Gastroesophageal sphincter (tissue), 4 donors: ENCODE measurements around the gene NCAPD2. TPM values are rescaled to one million over a fixed set of nuclear protein-coding genes. Genes with fewer than 3 reads are reported as not detected.
A peak's percentile ranks its signal among the peaks of the same experiment; 100 is the strongest.
"Not testable (repeated sequence)": the region's sequence is repeated elsewhere in the genome, so short reads cannot be mapped to it uniquely, and the experiment has no call there.

Experiments
- ATAC-seq: fragments of 150-250 bp; one replicate; pipeline ENCODE4 v1.9.1; 2016; ENCODE audit warnings: mild to moderate bottlenecking, moderate library complexity
- H3K27ac ChIP-seq, 4 donors: fragments of 200-600 bp; sonication (generic) in 3 of 4; 1 replicate in 3 of 4; 2 replicates in 1 of 4; pipeline ENCODE4 v1.5.1; 2016 to 2019
- H3K27me3 ChIP-seq: fragments of 200-600 bp; sonication (generic); one replicate; pipeline ENCODE4 v1.5.1; 2019
- H3K36me3 ChIP-seq, 2 donors: fragments of 200-600 bp; sonication (generic); one replicate each; pipeline ENCODE4 v1.5.1; 2019; ENCODE audit warnings: control low read depth in 1 of 2
- H3K4me1 ChIP-seq, 3 donors: fragments of 200-600 bp; sonication (generic); 1 replicate in 2 of 3; 2 replicates in 1 of 3; pipeline ENCODE4 v1.5.1; 2016 to 2019; ENCODE audit warnings: control low read depth in 2 of 3
- H3K4me3 ChIP-seq, 2 donors: fragments of 200-600 bp; sonication (generic); one replicate each; pipeline ENCODE4 v1.5.1; 2019; ENCODE audit warnings: mild to moderate bottlenecking in 1 of 2, moderate library complexity in 1 of 2
- H3K9me3 ChIP-seq, 3 donors: fragments of 200-600 bp; sonication (generic); one replicate each; pipeline ENCODE4 v1.5.1; 2017 to 2019; ENCODE audit warnings: control low read depth in 2 of 3
- EP300 ChIP-seq: sonication (generic); formaldehyde crosslinking; IDR thresholded peaks from one replicate; pipeline ENCODE4 v1.6.1; 2017; ENCODE audit warnings: antibody characterized with exemption, mild to moderate bottlenecking
- POLR2A ChIP-seq, 2 donors: fragments of 450-650 bp; IDR thresholded peaks; one replicate each; pipeline ENCODE4 v1.6.1; 2017; ENCODE audit warnings: antibody characterized with exemption in 2 of 2, mild to moderate bottlenecking in 2 of 2, moderate library complexity in 1 of 2
- POLR2AphosphoS5 ChIP-seq: sonication (generic); formaldehyde crosslinking; IDR thresholded peaks from one replicate; pipeline ENCODE4 v1.6.1; 2017; ENCODE audit warnings: antibody characterized with exemption
- WGBS, 2 donors: methylation state at CpG; one replicate each; pipeline ENCODE4 v1.1.5; 2018; ENCODE audit warnings: low coverage in 1 of 2; 5-methylcytosine and 5-hydroxymethylcytosine counted together
- total RNA-seq, 4 donors: library from RNA; depleted of rRNA; stranded (reverse); fragments of >200 nt; gene quantifications; one replicate each; pipeline ENCODE4 v1.1.0, GENCODE V29; 2016
- TF ChIP-seq, protein P1 (sequence below), 4 experiments: fragments of 200-600 bp in 2 of 4; fragments of 450-650 bp in 2 of 4; sonication (generic) in 1 of 4; IDR thresholded peaks; one replicate each; pipeline ENCODE4 v1.5.1; 2017 to 2019; ENCODE audit warnings: antibody characterized with exemption in 4 of 4, mild to moderate bottlenecking in 2 of 4, moderate library complexity in 2 of 4

Gene NCAPD2
- total RNA-seq, 4 donors from 2014 or later: 21.2 to 28.0 (median 24.8) TPM

DNA sequence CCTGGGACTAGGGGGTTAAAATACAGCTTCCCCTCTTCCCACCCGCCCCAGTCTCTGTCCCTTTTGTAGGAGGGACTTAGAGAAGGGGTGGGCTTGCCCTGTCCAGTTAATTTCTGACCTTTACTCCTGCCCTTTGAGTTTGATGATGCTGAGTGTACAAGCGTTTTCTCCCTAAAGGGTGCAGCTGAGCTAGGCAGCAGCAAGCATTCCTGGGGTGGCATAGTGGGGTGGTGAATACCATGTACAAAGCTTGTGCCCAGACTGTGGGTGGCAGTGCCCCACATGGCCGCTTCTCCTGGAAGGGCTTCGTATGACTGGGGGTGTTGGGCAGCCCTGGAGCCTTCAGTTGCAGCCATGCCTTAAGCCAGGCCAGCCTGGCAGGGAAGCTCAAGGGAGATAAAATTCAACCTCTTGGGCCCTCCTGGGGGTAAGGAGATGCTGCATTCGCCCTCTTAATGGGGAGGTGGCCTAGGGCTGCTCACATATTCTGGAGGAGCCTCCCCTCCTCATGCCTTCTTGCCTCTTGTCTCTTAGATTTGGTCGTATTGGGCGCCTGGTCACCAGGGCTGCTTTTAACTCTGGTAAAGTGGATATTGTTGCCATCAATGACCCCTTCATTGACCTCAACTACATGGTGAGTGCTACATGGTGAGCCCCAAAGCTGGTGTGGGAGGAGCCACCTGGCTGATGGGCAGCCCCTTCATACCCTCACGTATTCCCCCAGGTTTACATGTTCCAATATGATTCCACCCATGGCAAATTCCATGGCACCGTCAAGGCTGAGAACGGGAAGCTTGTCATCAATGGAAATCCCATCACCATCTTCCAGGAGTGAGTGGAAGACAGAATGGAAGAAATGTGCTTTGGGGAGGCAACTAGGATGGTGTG, 42.3 kb downstream of the NCAPD2 start:
- Histone ChIP-seq H3K4me3 (peak overlapping the region; percentile 87 to 100), H3K27me3 (no peaks in the 10 kb centered on the region), H3K27ac (peak overlapping the region; percentile 90 to 99 (median 96)), H3K9me3 (no peaks in the 10 kb centered on the region), H3K36me3 (peaks cover 0 to 46% of the 10 kb centered on the region in 2 donors), H3K4me1 (peaks cover 0 to 85% (median 44%) of the 10 kb centered on the region in 3 donors)
- no peak for ATAC-seq
- 25 to 37% methylated on average over 2 to 5 of the region's 10 CpGs for WGBS, 2 donors
- TF ChIP-seq EP300: no peak
- no peak for TF ChIP-seq POLR2A (IDR thresholded peaks at IDR 0.05)
- TF ChIP-seq, protein P1, sequence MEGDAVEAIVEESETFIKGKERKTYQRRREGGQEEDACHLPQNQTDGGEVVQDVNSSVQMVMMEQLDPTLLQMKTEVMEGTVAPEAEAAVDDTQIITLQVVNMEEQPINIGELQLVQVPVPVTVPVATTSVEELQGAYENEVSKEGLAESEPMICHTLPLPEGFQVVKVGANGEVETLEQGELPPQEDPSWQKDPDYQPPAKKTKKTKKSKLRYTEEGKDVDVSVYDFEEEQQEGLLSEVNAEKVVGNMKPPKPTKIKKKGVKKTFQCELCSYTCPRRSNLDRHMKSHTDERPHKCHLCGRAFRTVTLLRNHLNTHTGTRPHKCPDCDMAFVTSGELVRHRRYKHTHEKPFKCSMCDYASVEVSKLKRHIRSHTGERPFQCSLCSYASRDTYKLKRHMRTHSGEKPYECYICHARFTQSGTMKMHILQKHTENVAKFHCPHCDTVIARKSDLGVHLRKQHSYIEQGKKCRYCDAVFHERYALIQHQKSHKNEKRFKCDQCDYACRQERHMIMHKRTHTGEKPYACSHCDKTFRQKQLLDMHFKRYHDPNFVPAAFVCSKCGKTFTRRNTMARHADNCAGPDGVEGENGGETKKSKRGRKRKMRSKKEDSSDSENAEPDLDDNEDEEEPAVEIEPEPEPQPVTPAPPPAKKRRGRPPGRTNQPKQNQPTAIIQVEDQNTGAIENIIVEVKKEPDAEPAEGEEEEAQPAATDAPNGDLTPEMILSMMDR (IDR thresholded peaks at IDR 0.05): no peak
- no peak for TF ChIP-seq POLR2AphosphoS5

DNA sequence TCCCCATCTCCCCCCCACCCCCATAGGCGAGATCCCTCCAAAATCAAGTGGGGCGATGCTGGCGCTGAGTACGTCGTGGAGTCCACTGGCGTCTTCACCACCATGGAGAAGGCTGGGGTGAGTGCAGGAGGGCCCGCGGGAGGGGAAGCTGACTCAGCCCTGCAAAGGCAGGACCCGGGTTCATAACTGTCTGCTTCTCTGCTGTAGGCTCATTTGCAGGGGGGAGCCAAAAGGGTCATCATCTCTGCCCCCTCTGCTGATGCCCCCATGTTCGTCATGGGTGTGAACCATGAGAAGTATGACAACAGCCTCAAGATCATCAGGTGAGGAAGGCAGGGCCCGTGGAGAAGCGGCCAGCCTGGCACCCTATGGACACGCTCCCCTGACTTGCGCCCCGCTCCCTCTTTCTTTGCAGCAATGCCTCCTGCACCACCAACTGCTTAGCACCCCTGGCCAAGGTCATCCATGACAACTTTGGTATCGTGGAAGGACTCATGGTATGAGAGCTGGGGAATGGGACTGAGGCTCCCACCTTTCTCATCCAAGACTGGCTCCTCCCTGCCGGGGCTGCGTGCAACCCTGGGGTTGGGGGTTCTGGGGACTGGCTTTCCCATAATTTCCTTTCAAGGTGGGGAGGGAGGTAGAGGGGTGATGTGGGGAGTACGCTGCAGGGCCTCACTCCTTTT, 43.1 kb downstream of the NCAPD2 start:
- peaks cover 0 to 88% (median 46%) of the 10 kb centered on the region in 3 donors for H3K4me1 ChIP-seq

DNA sequence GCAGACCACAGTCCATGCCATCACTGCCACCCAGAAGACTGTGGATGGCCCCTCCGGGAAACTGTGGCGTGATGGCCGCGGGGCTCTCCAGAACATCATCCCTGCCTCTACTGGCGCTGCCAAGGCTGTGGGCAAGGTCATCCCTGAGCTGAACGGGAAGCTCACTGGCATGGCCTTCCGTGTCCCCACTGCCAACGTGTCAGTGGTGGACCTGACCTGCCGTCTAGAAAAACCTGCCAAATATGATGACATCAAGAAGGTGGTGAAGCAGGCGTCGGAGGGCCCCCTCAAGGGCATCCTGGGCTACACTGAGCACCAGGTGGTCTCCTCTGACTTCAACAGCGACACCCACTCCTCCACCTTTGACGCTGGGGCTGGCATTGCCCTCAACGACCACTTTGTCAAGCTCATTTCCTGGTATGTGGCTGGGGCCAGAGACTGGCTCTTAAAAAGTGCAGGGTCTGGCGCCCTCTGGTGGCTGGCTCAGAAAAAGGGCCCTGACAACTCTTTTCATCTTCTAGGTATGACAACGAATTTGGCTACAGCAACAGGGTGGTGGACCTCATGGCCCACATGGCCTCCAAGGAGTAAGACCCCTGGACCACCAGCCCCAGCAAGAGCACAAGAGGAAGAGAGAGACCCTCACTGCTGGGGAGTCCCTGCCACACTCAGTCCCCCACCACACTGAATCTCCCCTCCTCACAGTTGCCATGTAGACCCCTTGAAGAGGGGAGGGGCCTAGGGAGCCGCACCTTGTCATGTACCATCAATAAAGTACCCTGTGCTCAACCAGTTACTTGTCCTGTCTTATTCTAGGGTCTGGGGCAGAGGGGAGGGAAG, 43.9 kb downstream of the NCAPD2 start:
- H3K4me3 ChIP-seq, H3K9me3 ChIP-seq, ATAC-seq, H3K27me3 ChIP-seq: not testable (repeated sequence)
- peaks cover 0 to 84% (median 39%) of the 10 kb centered on the region in 3 donors for H3K4me1 ChIP-seq
- H3K27ac ChIP-seq: peak overlapping the region; percentile 10 to 99 (median 96)
- H3K36me3 ChIP-seq: peaks cover 0 to 57% of the 10 kb centered on the region in 2 donors
- TF ChIP-seq POLR2AphosphoS5: peak; percentile 39
- TF ChIP-seq, protein P1 (IDR thresholded peaks at IDR 0.05): peak in 3 of 4 experiments; percentile 84 to 93 (median 92)
- WGBS, 2 donors: 0 to 20% methylated on average over 1 to 3 of the region's 17 CpGs

More for the DNA sequence above, 43.1 kb downstream of the NCAPD2 start:
- no peak for ATAC-seq
- H3K36me3 ChIP-seq: peaks cover 0 to 49% of the 10 kb centered on the region in 2 donors
- 0% methylated on average over 1 of the region's 19 CpGs; no CpG with 5 or more reads in 1 of the 2 donors for WGBS, 2 donors
- TF ChIP-seq POLR2AphosphoS5: peak; percentile 5
- TF ChIP-seq, protein P1 (IDR thresholded peaks at IDR 0.05): no peak
- no peak overlapping the region for H3K4me3 ChIP-seq
- H3K9me3 ChIP-seq: no peaks in the 10 kb centered on the region
- peak overlapping the region; percentile 8 to 99 (median 96) for H3K27ac ChIP-seq
- no peaks in the 10 kb centered on the region for H3K27me3 ChIP-seq

DNA sequence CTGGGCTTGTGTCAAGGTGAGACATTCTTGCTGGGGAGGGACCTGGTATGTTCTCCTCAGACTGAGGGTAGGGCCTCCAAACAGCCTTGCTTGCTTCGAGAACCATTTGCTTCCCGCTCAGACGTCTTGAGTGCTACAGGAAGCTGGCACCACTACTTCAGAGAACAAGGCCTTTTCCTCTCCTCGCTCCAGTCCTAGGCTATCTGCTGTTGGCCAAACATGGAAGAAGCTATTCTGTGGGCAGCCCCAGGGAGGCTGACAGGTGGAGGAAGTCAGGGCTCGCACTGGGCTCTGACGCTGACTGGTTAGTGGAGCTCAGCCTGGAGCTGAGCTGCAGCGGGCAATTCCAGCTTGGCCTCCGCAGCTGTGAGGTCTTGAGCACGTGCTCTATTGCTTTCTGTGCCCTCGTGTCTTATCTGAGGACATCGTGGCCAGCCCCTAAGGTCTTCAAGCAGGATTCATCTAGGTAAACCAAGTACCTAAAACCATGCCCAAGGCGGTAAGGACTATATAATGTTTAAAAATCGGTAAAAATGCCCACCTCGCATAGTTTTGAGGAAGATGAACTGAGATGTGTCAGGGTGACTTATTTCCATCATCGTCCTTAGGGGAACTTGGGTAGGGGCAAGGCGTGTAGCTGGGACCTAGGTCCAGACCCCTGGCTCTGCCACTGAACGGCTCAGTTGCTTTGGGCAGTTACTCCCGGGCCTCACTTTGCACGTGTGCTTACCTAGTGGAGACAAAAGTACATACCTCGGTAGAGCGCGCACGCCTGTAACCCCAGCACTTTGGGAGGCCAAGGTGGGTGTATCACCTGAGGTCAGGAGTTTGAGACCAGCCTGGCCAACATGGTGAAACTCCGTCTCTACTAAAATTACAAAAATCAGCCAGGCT, 44.8 kb downstream of the NCAPD2 start:
- no peak for ATAC-seq
- Histone ChIP-seq H3K4me3 (no peak overlapping the region), H3K9me3 (no peaks in the 10 kb centered on the region), H3K4me1 (peaks cover 0 to 75% (median 32%) of the 10 kb centered on the region in 3 donors), H3K36me3 (peaks cover 0 to 65% of the 10 kb centered on the region in 2 donors), H3K27ac (peak overlapping the region; percentile 10 to 99 (median 96)), H3K27me3 (no peaks in the 10 kb centered on the region)
- TF ChIP-seq, protein P1 (IDR thresholded peaks at IDR 0.05): no peak
- peak; percentile 10 for TF ChIP-seq POLR2AphosphoS5
- 61 to 74% methylated on average over 7 to 9 of the region's 24 CpGs for WGBS, 2 donors
